GM12878 (cell line): ENCODE results near the gene CCDC85A. TPM values are rescaled to one million over a fixed set of nuclear protein-coding genes. Genes with fewer than 3 reads are reported as not detected.

ENCODE experiments used
- ATAC-seq: fragments of 200-7000 bp; cut with Tn5 transposase; 3 replicates; pipeline ENCODE4 v1.9.1; 2020; ENCODE audit warnings: mild to moderate bottlenecking, moderate library complexity
- BruUV-seq: library from RNA; stranded (reverse); fragments of 400-500 nt; replicated peaks from 2 replicates; lab custom pipeline; 2021; lab: Mats Ljungman, UMichigan
- CTCF ChIA-PET: fragments of 300-600 bp; sonication (Branson Sonifier 250); formaldehyde crosslinking; extraction: SDS; loops from one replicate; lab custom pipeline; 2021; ENCODE audit warnings: inconsistent platforms; lab: Yijun Ruan, JAX
- POLR2A ChIA-PET: fragments of 350-600 bp; formaldehyde crosslinking; extraction: SDS; loops from one replicate; lab custom pipeline; 2021; ENCODE audit warnings: inconsistent platforms; lab: Charles Lee
- RAD21 ChIA-PET: fragments of 300-600 bp; sonication (Branson Sonifier 250); formaldehyde crosslinking; loops from one replicate; lab custom pipeline; 2023; ENCODE audit warnings: antibody characterized with exemption; ENCODE audit not compliant: unreplicated experiment; lab: Charles Lee
- SMC1A ChIA-PET: fragments of 300-600 bp; sonication (Branson Sonifier 250); formaldehyde crosslinking; loops from one replicate; lab custom pipeline; 2023; ENCODE audit not compliant: unreplicated experiment, uncharacterized antibody; lab: Charles Lee
- DNase-seq: peaks from one replicate; pipeline ENCODE4 v3.0.0-alpha.2; 2011; ENCODE audit warnings: low read depth, low spot score
- FAIRE-seq: peaks from 3 replicates; lab custom pipeline; 2011; peaks lifted over from hg19 to GRCh38; lab: Jason Lieb, UNC
- H2AFZ ChIP-seq: 2 replicates; pipeline ENCODE4 v1.6.0; 2011; ENCODE audit warnings: low read depth, low read length, control low read depth; ENCODE audit not compliant: control insufficient read depth
- H3K27ac ChIP-seq: 2 replicates; pipeline ENCODE4 v1.5.1; 2011; ENCODE audit warnings: control low read depth; ENCODE audit not compliant: control insufficient read depth, insufficient read depth
- H3K27me3 ChIP-seq, 2 experiments: replicated peaks in 1 of 2; 2 replicates each; pipeline versions ENCODE4 v1.6.0 to v1.6.1; 2011; ENCODE audit warnings: low read length in 1 of 2; ENCODE audit not compliant: control insufficient read depth in 2 of 2, insufficient read depth in 2 of 2
- H3K36me3 ChIP-seq, 2 experiments: 2 replicates each; pipeline ENCODE4 v1.5.1; 2011; ENCODE audit warnings: low read length in 1 of 2; ENCODE audit not compliant: control insufficient read depth in 2 of 2, insufficient read depth in 2 of 2
- H3K4me1 ChIP-seq: 2 replicates; pipeline ENCODE4 v1.6.1; 2011; ENCODE audit warnings: mild to moderate bottlenecking, low read length, moderate library complexity, mixed read lengths; ENCODE audit not compliant: control insufficient read depth, insufficient read depth
- H3K4me2 ChIP-seq: 2 replicates; pipeline ENCODE4 v1.6.0; 2011; ENCODE audit warnings: control low read depth; ENCODE audit not compliant: control insufficient read depth, insufficient read depth
- H3K4me3 ChIP-seq: fragments of 200-600 bp; sonication (generic); 2 replicates; pipeline ENCODE4 v1.5.1; 2016
- H3K79me2 ChIP-seq: 2 replicates; pipeline ENCODE4 v1.6.0; 2011; ENCODE audit warnings: low read length; ENCODE audit not compliant: control insufficient read depth, insufficient read depth
- H3K9ac ChIP-seq: 2 replicates; pipeline ENCODE4 v1.8.0; 2011; ENCODE audit warnings: low read length, control low read depth, mixed read lengths; ENCODE audit not compliant: control insufficient read depth, insufficient read depth
- H3K9me3 ChIP-seq: replicated peaks from 3 replicates; pipeline ENCODE4 v1.5.1; 2011; ENCODE audit warnings: mild to moderate bottlenecking, low read length; ENCODE audit not compliant: control insufficient read depth, insufficient read depth
- H4K20me1 ChIP-seq: 2 replicates; pipeline ENCODE4 v1.6.0; 2011; ENCODE audit not compliant: control insufficient read depth, insufficient read depth
- CHD2 ChIP-seq: IDR thresholded peaks from 2 replicates; pipeline ENCODE4 v1.6.1; 2011; ENCODE audit warnings: low read depth, low read length, improper control_type of control experiment, borderline replicate concordance
- ELK1 ChIP-seq: IDR thresholded peaks from 2 replicates; pipeline ENCODE4 v1.6.1; 2012; ENCODE audit warnings: low read depth, low read length, improper control_type of control experiment
- GABPA ChIP-seq: IDR thresholded peaks from 2 replicates; pipeline ENCODE4 v1.6.1; 2014; ENCODE audit warnings: antibody characterized with exemption, low read depth, mild to moderate bottlenecking, inconsistent platforms
- IRF4 ChIP-seq: IDR thresholded peaks from 2 replicates; pipeline ENCODE4 v1.6.1; 2011; ENCODE audit warnings: low read depth, low read length
- NFIC ChIP-seq: IDR thresholded peaks from 2 replicates; pipeline ENCODE4 v1.6.1; 2012; ENCODE audit warnings: low read depth, mild to moderate bottlenecking, inconsistent platforms, low read length, moderate library complexity
- NFXL1 ChIP-seq: fragments of 450-650 bp; IDR thresholded peaks from 2 replicates; pipeline ENCODE4 v1.6.1; 2017; ENCODE audit warnings: antibody characterized with exemption, mild to moderate bottlenecking, borderline replicate concordance
- NR2C1 ChIP-seq: fragments of 450-650 bp; IDR thresholded peaks from 2 replicates; pipeline ENCODE4 v1.6.1; 2017; ENCODE audit warnings: antibody characterized with exemption, mild to moderate bottlenecking, moderate library complexity
- SMAD5 ChIP-seq: IDR thresholded peaks from 2 replicates; pipeline ENCODE4 v1.6.1; 2016; ENCODE audit warnings: antibody characterized with exemption, low read depth
- SP1 ChIP-seq: IDR thresholded peaks from one replicate; pipeline ENCODE4 v1.6.1; 2011; ENCODE audit warnings: low read depth, low read length
- TCF3 ChIP-seq: IDR thresholded peaks from 2 replicates; pipeline ENCODE4 v1.6.1; 2012; ENCODE audit warnings: low read depth, mild to moderate bottlenecking, low read length, borderline replicate concordance; ENCODE audit not compliant: insufficient read depth
- USF2 ChIP-seq: IDR thresholded peaks from 2 replicates; pipeline ENCODE4 v1.6.1; 2011; ENCODE audit warnings: low read depth, low read length, improper control_type of control experiment, borderline replicate concordance
- ZNF217 ChIP-seq: fragments of 450-650 bp; IDR thresholded peaks from 2 replicates; pipeline ENCODE4 v1.6.1; 2017; ENCODE audit warnings: antibody characterized with exemption, mild to moderate bottlenecking
- ZZZ3 ChIP-seq: IDR thresholded peaks from 2 replicates; pipeline ENCODE4 v1.6.1; 2011; ENCODE audit warnings: low read depth; ENCODE audit not compliant: control insufficient read depth, insufficient read length
- WGBS: methylation state at CpG from one replicate; pipeline ENCODE4 v1.1.6; 2016; ENCODE audit warnings: low lambda C conversion rate; ENCODE audit not compliant: insufficient replicate concordance, insufficient coverage; ENCODE audit errors: missing lambda C conversion rate; 5-methylcytosine and 5-hydroxymethylcytosine counted together
- in situ Hi-C: fragments of 300-500 bp; cut with MboI; formaldehyde crosslinking; loops from 9 replicates; pipeline ENCODE4 v1.14.3; 2018; ENCODE audit warnings: mixed read lengths
- intact Hi-C: fragments of 100-400 bp; cut with micrococcal nuclease; formaldehyde crosslinking; loops from one replicate; pipeline ENCODE4 v1.14.2; 2022; ENCODE audit not compliant: unreplicated experiment
- polyA plus RNA-seq, 11 experiments: library from polyadenylated mRNA; depleted of rRNA in 4 of 11; unstranded in 6 of 11; stranded (reverse) in 5 of 11; fragments of >200 nt; fragmentation: Nextera tagmentation in 4 of 11; fragmentation: Illumina TruSeq in 1 of 11; extraction: Ambion mirVana in 4 of 11; extraction: Trizol in 1 of 11; gene quantifications; 1 replicate in 1 of 11; 2 replicates in 10 of 11; pipeline versions ENCODE4 v1.2.1 to v1.2.3, GENCODE V29; 2011 to 2016; ENCODE audit warnings: inconsistent platforms in 2 of 11, missing spikeins in 2 of 11, low read depth in 1 of 11
- total RNA-seq, 4 experiments: library from RNA; depleted of rRNA in 3 of 4; stranded (reverse); fragments of >200 nt in 3 of 4; fragmentation: Illumina TruSeq in 1 of 4; extraction: Trizol in 1 of 4; gene quantifications; 2 replicates each; pipeline versions ENCODE4 v1.2.1 to v1.2.3, GENCODE V29; 2013 to 2021

The CCDC85A gene
- total and polyA plus RNA-seq, 10 of the 15 experiments (the other 5 are each of a cell fraction or from before 2014, with no cell fraction given): 0.02 to 0.57 (median 0.04) TPM; not detected in 7

DNA sequence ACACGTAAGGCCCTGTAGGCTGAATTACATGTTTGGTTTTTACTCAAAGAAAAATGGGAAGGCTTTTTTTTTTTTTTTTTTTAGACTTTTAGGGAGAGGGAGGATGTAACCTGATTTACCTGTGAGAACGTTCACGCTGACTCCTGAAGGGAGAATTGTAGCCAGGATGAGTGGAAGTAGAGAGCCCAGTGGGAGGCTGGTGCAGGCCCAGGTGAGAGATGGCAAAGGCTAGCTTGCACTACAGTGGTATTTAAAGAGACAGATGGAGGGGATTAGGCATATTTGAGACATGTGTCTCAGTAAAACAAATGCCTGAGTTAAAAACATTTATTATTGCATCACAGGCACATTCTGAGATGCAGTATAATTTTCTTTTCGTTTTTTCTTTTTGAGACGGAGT lies 107.9 kb downstream of the CCDC85A start:
- H3K4me3 ChIP-seq: no peak overlapping the region
- no peak overlapping the region for H3K9ac ChIP-seq
- no peaks in the 10 kb centered on the region for H3K79me2 ChIP-seq
- FAIRE-seq: no peak
- no peaks in the 10 kb centered on the region for H3K36me3 ChIP-seq
- BruUV-seq: no TSS peak
- ChIA-PET RAD21 (no interaction called here), CTCF (no interaction called here), SMC1A (no interaction called here), POLR2A (no interaction called here)
- H3K4me1 ChIP-seq: no peaks in the 10 kb centered on the region
- no peak overlapping the region for H3K27ac ChIP-seq
- in situ Hi-C loops (no loop called here), intact Hi-C loops (no loop called here)
- ATAC-seq: no peak
- no peak overlapping the region for H2AFZ ChIP-seq
- H4K20me1 ChIP-seq: no peaks in the 10 kb centered on the region
- H3K27me3 ChIP-seq: no peaks in the 10 kb centered on the region
- H3K9me3 ChIP-seq: no peaks in the 10 kb centered on the region
- H3K4me2 ChIP-seq: no peak overlapping the region
- DNase-seq: no peak
- no peak for TF ChIP-seq SMAD5
- TF ChIP-seq IRF4: no peak
- no peak for TF ChIP-seq USF2
- TF ChIP-seq NFXL1: no peak
- TF ChIP-seq TCF3: no peak
- no peak for TF ChIP-seq GABPA
- TF ChIP-seq ELK1: no peak
- TF ChIP-seq NFIC: no peak
- no peak for TF ChIP-seq SP1
- TF ChIP-seq ZZZ3: no peak
- no peak for TF ChIP-seq NR2C1
- no peak for TF ChIP-seq ZNF217
- TF ChIP-seq CHD2: no peak
- WGBS: 58% methylated on average over 5 of the region's 5 CpGs
